HUES64 (cell line): Measurements from ENCODE around the gene INTU.

Source experiments
- H3K27ac ChIP-seq: 2 replicates; pipeline ENCODE4 v1.7.0; 2013; ENCODE audit warnings: low read depth, low read length, inconsistent platforms
- H3K27me3 ChIP-seq: 2 replicates; pipeline ENCODE4 v1.6.1; 2013; ENCODE audit warnings: mild to moderate bottlenecking, low read length; ENCODE audit not compliant: insufficient read depth
- H3K36me3 ChIP-seq: 2 replicates; pipeline ENCODE4 v1.6.1; 2013; ENCODE audit warnings: mild to moderate bottlenecking, low read length; ENCODE audit not compliant: insufficient read depth
- H3K4me1 ChIP-seq: 2 replicates; pipeline ENCODE4 v1.6.1; 2013; ENCODE audit warnings: mild to moderate bottlenecking, low read length, moderate library complexity; ENCODE audit not compliant: insufficient read depth
- H3K4me3 ChIP-seq: 2 replicates; pipeline ENCODE4 v1.5.1; 2013; ENCODE audit warnings: mild to moderate bottlenecking, low read length, moderate library complexity
- H3K9ac ChIP-seq: 2 replicates; pipeline ENCODE4 v1.6.1; 2013; ENCODE audit warnings: mild to moderate bottlenecking, low read depth, low read length
- H3K9me3 ChIP-seq: 2 replicates; pipeline ENCODE4 v1.6.1; 2013; ENCODE audit warnings: low read depth, low read length; ENCODE audit not compliant: insufficient read depth
- WGBS: fragments of 150-250, 120-280 bp; methylation state at CpG from one replicate; pipeline ENCODE4 v1.1.7; 2013; ENCODE audit warnings: missing lambda C conversion rate; 5-methylcytosine and 5-hydroxymethylcytosine counted together

Gene INTU

DNA sequence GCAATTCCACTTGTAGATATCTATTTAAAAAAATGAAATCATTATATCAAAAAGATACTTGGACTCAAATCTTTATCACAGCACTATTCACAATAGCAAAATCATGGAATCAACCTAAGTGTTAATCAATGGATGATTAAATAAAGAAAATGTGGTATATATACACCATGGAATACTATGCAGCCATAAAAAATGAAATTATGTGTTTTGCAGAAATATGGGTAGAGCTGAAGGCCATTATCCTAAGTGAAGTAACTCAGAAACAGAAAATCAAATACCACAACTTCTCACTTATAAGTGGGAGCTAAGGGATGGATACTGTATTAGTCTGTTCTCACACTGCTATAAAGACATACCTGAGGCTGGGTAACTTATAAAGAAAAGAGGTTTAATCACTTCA, 14.3 kb upstream of the INTU start:
- H3K36me3 ChIP-seq = no peaks in the 10 kb centered on the region
- no peaks in the 10 kb centered on the region for H3K9me3 ChIP-seq
- H3K4me1 ChIP-seq = no peaks in the 10 kb centered on the region

DNA sequence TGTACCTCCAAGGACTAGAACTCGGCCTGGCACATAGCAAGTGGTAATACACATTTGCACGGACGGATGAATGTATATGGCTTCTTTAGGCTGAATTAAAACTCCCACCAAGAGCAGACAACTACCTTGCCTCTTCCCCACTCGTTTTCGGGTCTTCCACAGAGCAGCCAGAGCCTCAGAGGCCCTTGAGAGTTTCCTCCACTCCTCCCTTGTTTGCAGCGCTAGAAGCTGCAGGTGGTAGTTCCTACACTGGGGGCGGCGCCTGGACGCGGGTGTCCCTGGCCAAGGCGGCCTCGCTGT, 10.2 kb upstream of the INTU start:
- Histone ChIP-seq H3K4me3 (peak overlapping the region; percentile 56), H3K4me1 (no peaks in the 10 kb centered on the region), H3K27me3 (peaks cover 52% of the 10 kb centered on the region), H3K9me3 (no peaks in the 10 kb centered on the region), H3K9ac (no peak overlapping the region), H3K36me3 (no peaks in the 10 kb centered on the region), H3K27ac (no peak overlapping the region)
- 23% methylated on average over 12 of the region's 12 CpGs for WGBS

More for the DNA sequence above, 14.3 kb upstream of the INTU start:
- no peak overlapping the region for H3K9ac ChIP-seq
- no peak overlapping the region for H3K4me3 ChIP-seq
- peaks cover 28% of the 10 kb centered on the region for H3K27me3 ChIP-seq
- H3K27ac ChIP-seq = no peak overlapping the region

DNA sequence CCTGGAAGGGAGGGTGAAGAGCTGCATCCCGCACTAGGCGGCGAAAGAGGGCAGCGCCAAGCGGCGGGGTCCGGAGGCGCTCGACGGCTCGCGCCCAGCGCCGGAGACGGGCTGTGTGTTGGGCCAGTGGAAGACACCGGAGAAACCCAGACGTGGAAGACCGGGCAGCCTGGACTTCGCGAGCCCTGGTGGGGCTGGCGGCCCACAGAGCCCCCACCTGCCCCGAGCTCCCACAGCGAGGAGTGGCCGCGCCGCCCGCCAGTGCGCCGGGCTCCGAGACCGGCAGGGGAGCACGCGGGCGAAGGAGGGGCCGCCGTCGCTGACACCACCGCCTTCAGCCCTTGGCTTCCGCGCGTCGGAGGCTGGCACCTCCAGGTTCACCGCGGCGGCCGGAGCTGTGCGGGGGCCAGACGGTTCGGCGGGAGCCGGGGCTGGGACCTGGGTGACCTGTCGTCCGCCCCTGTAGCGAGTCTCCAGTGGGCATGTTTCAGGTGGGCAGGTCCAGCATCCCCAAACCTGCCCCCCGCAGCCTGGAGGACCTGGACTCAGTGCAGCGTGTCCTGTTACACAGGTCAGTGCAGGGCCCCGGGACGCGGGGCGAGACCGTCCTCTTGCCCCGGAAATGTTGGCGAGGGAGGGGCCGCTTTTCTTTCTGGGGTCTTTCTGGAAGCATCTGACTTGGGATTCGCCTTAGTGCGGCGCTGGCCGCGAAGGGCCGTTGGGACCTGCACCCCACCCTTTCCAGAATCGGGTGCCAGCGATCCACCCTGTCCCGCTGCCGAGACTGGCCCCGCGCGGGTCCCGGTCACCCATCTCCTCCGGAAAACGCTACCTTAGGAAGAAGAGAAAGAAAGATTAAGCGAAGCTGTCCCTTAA, 9.6 kb upstream of the INTU start:
- H3K27ac ChIP-seq = no peak overlapping the region
- peak overlapping the region; percentile 16; the same call in 1 of the 2 replicates for H3K9ac ChIP-seq
- H3K4me1 ChIP-seq = no peaks in the 10 kb centered on the region
- 3% methylated on average over 80 of the region's 81 CpGs for WGBS
- H3K9me3 ChIP-seq = no peaks in the 10 kb centered on the region
- H3K4me3 ChIP-seq = peak overlapping the region; percentile 56
- peaks cover 52% of the 10 kb centered on the region for H3K27me3 ChIP-seq
- no peaks in the 10 kb centered on the region for H3K36me3 ChIP-seq

DNA sequence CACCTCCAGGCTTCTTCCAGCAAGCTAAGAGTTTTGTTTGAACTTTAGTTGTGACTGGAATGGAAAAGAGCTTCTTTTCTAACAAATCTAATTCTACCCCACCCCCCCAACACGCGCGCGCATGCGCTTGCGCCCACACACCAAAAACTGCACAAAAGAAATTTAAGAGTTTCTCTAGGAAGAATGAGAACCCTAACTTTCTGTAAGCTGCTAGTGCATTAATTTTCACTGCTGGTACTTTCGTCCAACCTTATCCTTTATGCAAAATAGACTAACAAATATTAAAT, 9.0 kb upstream of the INTU start:
- Histone ChIP-seq H3K27ac (no peak overlapping the region), H3K4me1 (no peaks in the 10 kb centered on the region), H3K9me3 (no peaks in the 10 kb centered on the region), H3K4me3 (peak overlapping the region; percentile 56), H3K36me3 (no peaks in the 10 kb centered on the region), H3K9ac (no peak overlapping the region), H3K27me3 (peaks cover 52% of the 10 kb centered on the region)
- WGBS = 66% methylated on average over 7 of the region's 7 CpGs

DNA sequence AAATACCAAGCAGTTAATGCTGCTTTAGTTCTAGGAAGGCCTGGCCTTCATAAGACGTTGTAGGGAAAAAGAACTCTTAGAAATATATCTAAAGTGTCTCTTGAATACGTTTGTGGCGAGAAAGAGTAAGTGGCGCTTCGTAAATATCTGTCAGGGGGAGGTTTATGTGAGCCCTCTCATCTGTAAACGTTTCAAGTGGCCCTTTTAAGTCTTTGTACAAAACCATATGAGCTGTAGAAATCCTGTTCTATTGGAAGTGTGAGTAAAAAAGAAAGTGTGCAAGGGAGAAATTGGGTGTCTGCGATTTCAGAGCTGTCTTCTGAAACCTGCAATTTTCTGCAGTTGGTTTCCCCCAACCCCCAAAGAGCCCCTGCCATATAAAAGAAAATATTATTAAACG, 8.6 kb upstream of the INTU start:
- Histone ChIP-seq H3K4me1 (no peaks in the 10 kb centered on the region), H3K9me3 (no peaks in the 10 kb centered on the region), H3K27ac (no peak overlapping the region), H3K36me3 (no peaks in the 10 kb centered on the region), H3K9ac (no peak overlapping the region), H3K27me3 (peaks cover 52% of the 10 kb centered on the region), H3K4me3 (peak overlapping the region; percentile 56)
- WGBS = 76% methylated on average over 8 of the region's 8 CpGs

DNA sequence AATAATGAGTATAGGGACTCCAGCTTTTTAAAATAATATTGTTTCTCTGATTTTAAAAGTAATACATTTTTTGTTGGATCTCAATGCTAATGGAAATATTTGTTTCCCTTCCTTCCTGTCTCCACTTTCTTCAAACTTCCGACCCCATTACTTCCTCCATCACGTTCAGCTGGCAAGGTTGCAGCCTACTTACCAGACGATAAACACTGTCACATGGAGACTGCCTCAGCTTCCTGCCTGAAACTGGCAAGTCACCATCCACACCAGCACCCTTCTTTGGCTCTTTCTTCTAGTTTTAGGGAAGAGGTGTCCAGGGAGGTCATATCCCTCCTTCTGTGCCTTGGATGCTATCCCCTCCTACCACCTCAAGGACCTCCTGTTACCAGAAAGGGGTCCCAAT, 3.4 kb upstream of the INTU start:
- peaks cover 3% of the 10 kb centered on the region; the same call in 1 of the 2 replicates for H3K4me1 ChIP-seq
- H3K9ac ChIP-seq = no peak overlapping the region
- 86% methylated on average over 3 of the region's 3 CpGs for WGBS
- H3K4me3 ChIP-seq = no peak overlapping the region
- no peaks in the 10 kb centered on the region for H3K9me3 ChIP-seq
- no peak overlapping the region for H3K27ac ChIP-seq
- peaks cover 15% of the 10 kb centered on the region for H3K27me3 ChIP-seq
- H3K36me3 ChIP-seq = no peaks in the 10 kb centered on the region

DNA sequence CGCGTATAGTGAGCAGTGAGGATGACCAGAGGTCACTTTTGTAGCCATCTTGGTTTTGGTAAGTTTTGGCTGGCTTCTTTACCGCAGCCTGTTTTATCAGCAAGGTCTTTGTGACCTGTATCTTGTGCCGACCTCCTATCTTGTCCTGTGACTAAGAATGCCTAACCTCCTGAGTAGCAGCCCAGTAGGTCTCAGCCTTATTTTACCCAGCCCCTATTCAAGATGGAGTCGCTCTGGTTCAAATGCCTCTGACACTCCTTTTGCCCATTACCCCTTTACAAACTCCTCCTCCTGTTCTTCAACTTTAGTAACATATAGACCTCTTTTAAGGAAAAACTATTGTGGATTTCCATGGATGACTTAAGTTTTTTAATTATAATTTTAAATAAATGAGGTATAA, 2.6 kb upstream of the INTU start:
- WGBS = 94% methylated on average over 5 of the region's 5 CpGs
- Histone ChIP-seq H3K4me1 (peaks cover 5% of the 10 kb centered on the region; the same call in 1 of the 2 replicates), H3K27me3 (peaks cover 7% of the 10 kb centered on the region; the same call in 1 of the 2 replicates), H3K9ac (no peak overlapping the region), H3K36me3 (no peaks in the 10 kb centered on the region), H3K4me3 (no peak overlapping the region), H3K27ac (no peak overlapping the region), H3K9me3 (no peaks in the 10 kb centered on the region)

DNA sequence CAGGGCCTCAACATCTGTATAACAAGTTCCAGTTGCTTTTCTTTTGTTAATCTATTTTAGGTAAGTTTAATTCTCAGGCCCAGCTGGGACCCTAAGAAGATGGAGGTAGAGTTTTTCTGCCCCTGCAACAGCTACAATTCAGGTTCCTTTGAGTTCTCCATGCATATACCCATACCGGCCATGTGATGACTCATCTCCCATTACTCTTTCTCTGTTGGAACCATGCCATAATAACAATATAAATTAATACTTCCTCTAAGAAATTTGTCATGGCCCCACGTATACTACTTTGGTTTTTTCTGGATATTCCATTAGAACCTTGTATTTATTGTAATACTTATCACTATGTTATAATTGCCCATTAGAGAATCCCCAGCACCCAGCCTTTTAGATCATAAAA, 1.3 kb upstream of the INTU start:
- no peaks in the 10 kb centered on the region for H3K9me3 ChIP-seq
- no peak overlapping the region for H3K9ac ChIP-seq
- H3K4me3 ChIP-seq = no peak overlapping the region
- WGBS = 66% methylated on average over 1 of the region's 2 CpGs
- H3K27ac ChIP-seq = no peak overlapping the region
- H3K27me3 ChIP-seq = no peaks in the 10 kb centered on the region
- peaks cover 5% of the 10 kb centered on the region; the same call in 1 of the 2 replicates for H3K4me1 ChIP-seq
- H3K36me3 ChIP-seq = no peaks in the 10 kb centered on the region

DNA sequence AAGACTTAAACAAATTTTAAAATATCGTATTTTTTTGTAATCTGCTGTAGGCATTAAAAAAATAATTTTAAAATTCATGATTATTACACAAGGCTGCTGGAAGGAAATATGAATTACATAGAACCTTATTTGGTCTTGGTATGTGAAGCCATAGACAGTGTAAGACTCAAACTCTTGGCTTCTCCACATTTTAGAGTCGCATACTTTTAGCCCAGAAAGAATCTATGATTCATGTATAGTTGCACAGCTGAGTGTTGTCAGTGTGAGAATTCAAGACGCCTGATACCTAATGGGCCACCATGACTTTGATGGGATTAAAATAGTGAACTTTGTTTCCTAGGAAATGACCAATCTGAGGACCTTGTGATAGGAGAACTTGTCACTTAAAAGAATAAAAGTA, 1.4 kb downstream of the INTU start:
- Histone ChIP-seq H3K4me3 (peak overlapping the region; percentile 74), H3K9ac (no peak overlapping the region), H3K27ac (no peak overlapping the region), H3K27me3 (no peaks in the 10 kb centered on the region), H3K9me3 (no peaks in the 10 kb centered on the region), H3K36me3 (no peaks in the 10 kb centered on the region), H3K4me1 (peaks cover 5% of the 10 kb centered on the region; the same call in 1 of the 2 replicates)
- WGBS = 95% methylated on average over 2 of the region's 3 CpGs

DNA sequence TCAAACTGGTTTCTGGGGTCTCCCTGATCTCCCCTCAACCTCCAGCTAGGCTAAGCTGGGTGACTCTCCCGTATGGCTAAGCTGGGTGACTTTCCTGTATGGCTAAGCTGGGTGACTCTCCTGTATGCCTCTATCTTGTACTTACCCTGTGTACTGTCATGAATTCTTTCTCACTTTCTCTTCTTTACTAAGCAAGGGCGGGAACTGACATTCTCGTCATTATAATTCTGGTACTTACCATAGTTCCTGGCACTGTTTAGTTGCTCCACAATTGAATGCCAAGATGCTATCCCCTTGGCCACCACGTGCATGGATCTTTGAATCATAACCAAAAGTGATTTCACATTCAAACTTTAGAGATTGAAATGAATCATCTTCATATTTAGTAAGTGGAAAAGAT, 8.8 kb downstream of the INTU start:
- Histone ChIP-seq H3K9ac (no peak overlapping the region), H3K27ac (no peak overlapping the region), H3K36me3 (peaks cover 17% of the 10 kb centered on the region), H3K9me3 (no peaks in the 10 kb centered on the region), H3K4me1 (no peaks in the 10 kb centered on the region), H3K27me3 (no peaks in the 10 kb centered on the region), H3K4me3 (no peak overlapping the region)
- 87% methylated on average over 4 of the region's 4 CpGs for WGBS

DNA sequence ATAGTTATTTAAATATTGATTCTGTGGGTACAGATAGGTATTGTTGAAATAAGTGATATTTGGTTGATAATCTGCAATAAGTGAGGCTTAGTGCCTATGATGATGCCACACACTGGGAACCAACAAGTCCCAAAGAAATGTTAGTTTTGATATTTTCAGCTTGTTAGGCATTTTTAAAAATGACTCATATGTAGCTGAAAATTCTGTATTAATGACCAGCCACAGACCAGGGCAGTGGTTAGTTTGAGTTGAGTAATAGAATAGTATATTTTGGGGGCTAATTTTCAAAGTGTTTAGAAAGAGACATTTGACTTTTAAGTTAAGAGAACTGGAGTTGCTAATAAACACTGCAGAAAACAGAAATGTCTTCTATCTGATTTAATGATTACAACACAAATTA, 9.4 kb downstream of the INTU start:
- H3K9me3 ChIP-seq = no peaks in the 10 kb centered on the region
- no peaks in the 10 kb centered on the region for H3K27me3 ChIP-seq
- H3K36me3 ChIP-seq = peaks cover 22% of the 10 kb centered on the region
- no peak overlapping the region for H3K27ac ChIP-seq
- H3K4me1 ChIP-seq = no peaks in the 10 kb centered on the region
- no peak overlapping the region for H3K4me3 ChIP-seq
- no peak overlapping the region for H3K9ac ChIP-seq

DNA sequence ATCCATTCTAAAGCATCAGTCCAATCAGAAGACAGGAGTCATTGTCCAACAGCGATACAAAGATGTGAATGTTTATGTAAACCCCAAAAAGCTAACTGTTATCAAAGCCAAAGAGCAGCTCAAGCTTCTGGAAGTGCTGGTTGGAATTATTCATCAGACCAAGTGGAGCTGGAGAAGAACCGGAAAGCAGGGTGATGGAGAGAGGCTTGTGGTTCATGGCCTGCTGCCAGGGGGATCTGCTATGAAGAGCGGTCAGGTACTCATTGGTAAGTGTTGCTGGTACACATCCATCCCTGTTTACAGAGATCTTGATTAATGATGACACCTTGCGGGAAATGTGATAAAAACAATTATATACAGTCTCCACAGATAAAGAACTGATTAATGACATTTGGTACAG, 11.0 kb downstream of the INTU start:
- Histone ChIP-seq H3K27ac (no peak overlapping the region), H3K4me3 (no peak overlapping the region), H3K36me3 (peaks cover 23% of the 10 kb centered on the region), H3K9ac (no peak overlapping the region), H3K27me3 (no peaks in the 10 kb centered on the region), H3K4me1 (no peaks in the 10 kb centered on the region), H3K9me3 (no peaks in the 10 kb centered on the region)
- WGBS = 96% methylated on average over 3 of the region's 4 CpGs
